Measurements from ENCODE around the gene ST3GAL6. TPM values are rescaled to one million over a fixed set of nuclear protein-coding genes. Genes with fewer than 3 reads are reported as not detected.
A peak's percentile ranks its signal among the peaks of the same experiment; 100 is the strongest.

Gene ST3GAL6
- total RNA-seq, 1 experiment from 2014 or later: not detected

GRCh38 chr3:98805571-98805970, 42.4 kb downstream of the ST3GAL6 start:
- Histone ChIP-seq H3K4me1 (ENCODE audit: low read length) (no peaks in the 10 kb centered on the region), H3K9me3 (ENCODE audit: low read length) (no peaks in the 10 kb centered on the region)

GRCh38 chr3:98806521-98806920, 43.4 kb downstream of the ST3GAL6 start:
- H4K20me1 ChIP-seq (ENCODE audit: insufficient read depth, low read depth, low read length): no peaks in the 10 kb centered on the region
- no peaks in the 10 kb centered on the region for H3K4me1 ChIP-seq (ENCODE audit: low read length)
- no peaks in the 10 kb centered on the region for H3K79me2 ChIP-seq (ENCODE audit: low read length)
- no peak for DNase-seq
- H3K9ac ChIP-seq (ENCODE audit: low read length): no peak overlapping the region
- H2AFZ ChIP-seq (ENCODE audit: low read length): no peak overlapping the region
- no peaks in the 10 kb centered on the region for H3K9me3 ChIP-seq (ENCODE audit: low read length)
- no peak overlapping the region for H3K4me2 ChIP-seq (ENCODE audit: low read depth, low read length, poor library complexity, severe bottlenecking)
- no peaks in the 10 kb centered on the region for H3K9me2 ChIP-seq (replicated peaks; ENCODE audit: insufficient read depth, low read length)
- no peaks in the 10 kb centered on the region for H3K36me3 ChIP-seq (ENCODE audit: insufficient read depth, low read length)
- no peaks in the 10 kb centered on the region for H3K27me3 ChIP-seq (ENCODE audit: low read length)
- no peak overlapping the region for H3K4me3 ChIP-seq (ENCODE audit: low read length)
- no peak overlapping the region for H3K27ac ChIP-seq (ENCODE audit: low read length)

More at GRCh38 chr3:98805571-98805970, 42.4 kb downstream of the ST3GAL6 start:
- no peak overlapping the region for H3K27ac ChIP-seq (ENCODE audit: low read length)
- no peaks in the 10 kb centered on the region for H3K27me3 ChIP-seq (ENCODE audit: low read length)
- DNase-seq: no peak
- H3K9ac ChIP-seq (ENCODE audit: low read length): no peak overlapping the region
- H3K4me2 ChIP-seq (ENCODE audit: low read depth, low read length, poor library complexity, severe bottlenecking): no peak overlapping the region
- H2AFZ ChIP-seq (ENCODE audit: low read length): no peak overlapping the region
- H4K20me1 ChIP-seq (ENCODE audit: insufficient read depth, low read depth, low read length): no peaks in the 10 kb centered on the region
- no peaks in the 10 kb centered on the region for H3K36me3 ChIP-seq (ENCODE audit: insufficient read depth, low read length)
- H3K79me2 ChIP-seq (ENCODE audit: low read length): no peaks in the 10 kb centered on the region
- H3K9me2 ChIP-seq (replicated peaks; ENCODE audit: insufficient read depth, low read length): no peaks in the 10 kb centered on the region
- no peak overlapping the region for H3K4me3 ChIP-seq (ENCODE audit: low read length)

GRCh38 chr3:98807011-98807410, 43.9 kb downstream of the ST3GAL6 start:
- Histone ChIP-seq H3K27me3 (ENCODE audit: low read length) (no peaks in the 10 kb centered on the region), H2AFZ (ENCODE audit: low read length) (no peak overlapping the region), H3K79me2 (ENCODE audit: low read length) (no peaks in the 10 kb centered on the region), H3K9me3 (ENCODE audit: low read length) (no peaks in the 10 kb centered on the region), H3K4me2 (ENCODE audit: low read depth, low read length, poor library complexity, severe bottlenecking) (no peak overlapping the region), H4K20me1 (ENCODE audit: insufficient read depth, low read depth, low read length) (no peaks in the 10 kb centered on the region), H3K36me3 (ENCODE audit: insufficient read depth, low read length) (no peaks in the 10 kb centered on the region), H3K4me1 (ENCODE audit: low read length) (no peaks in the 10 kb centered on the region), H3K9me2 (replicated peaks; ENCODE audit: insufficient read depth, low read length) (no peaks in the 10 kb centered on the region), H3K9ac (ENCODE audit: low read length) (no peak overlapping the region), H3K27ac (ENCODE audit: low read length) (no peak overlapping the region), H3K4me3 (ENCODE audit: low read length) (no peak overlapping the region)
- DNase-seq: no peak

- Histone ChIP-seq H3K27ac (ENCODE audit: low read length) (no peak overlapping the region), H4K20me1 (ENCODE audit: insufficient read depth, low read depth, low read length) (no peaks in the 10 kb centered on the region), H3K79me2 (ENCODE audit: low read length) (no peaks in the 10 kb centered on the region), H2AFZ (ENCODE audit: low read length) (no peak overlapping the region), H3K4me1 (ENCODE audit: low read length) (no peaks in the 10 kb centered on the region), H3K36me3 (ENCODE audit: insufficient read depth, low read length) (no peaks in the 10 kb centered on the region), H3K4me2 (ENCODE audit: low read depth, low read length, poor library complexity, severe bottlenecking) (no peak overlapping the region), H3K9me3 (ENCODE audit: low read length) (no peaks in the 10 kb centered on the region), H3K9ac (ENCODE audit: low read length) (no peak overlapping the region), H3K4me3 (ENCODE audit: low read length) (no peak overlapping the region), H3K27me3 (ENCODE audit: low read length) (no peaks in the 10 kb centered on the region), H3K9me2 (replicated peaks; ENCODE audit: insufficient read depth, low read length) (no peaks in the 10 kb centered on the region)
- no peak for DNase-seq
These were observed 44.4 kb downstream of the ST3GAL6 start for GRCh38 chr3:98807561-98807960.

GRCh38 chr3:98808071-98808470, 44.9 kb downstream of the ST3GAL6 start:
- Histone ChIP-seq H3K27ac (ENCODE audit: low read length) (no peak overlapping the region), H3K4me3 (ENCODE audit: low read length) (no peak overlapping the region), H3K79me2 (ENCODE audit: low read length) (no peaks in the 10 kb centered on the region), H3K36me3 (ENCODE audit: insufficient read depth, low read length) (no peaks in the 10 kb centered on the region), H2AFZ (ENCODE audit: low read length) (no peak overlapping the region), H3K9me2 (replicated peaks; ENCODE audit: insufficient read depth, low read length) (no peaks in the 10 kb centered on the region), H4K20me1 (ENCODE audit: insufficient read depth, low read depth, low read length) (no peaks in the 10 kb centered on the region), H3K4me1 (ENCODE audit: low read length) (no peaks in the 10 kb centered on the region), H3K4me2 (ENCODE audit: low read depth, low read length, poor library complexity, severe bottlenecking) (no peak overlapping the region), H3K27me3 (ENCODE audit: low read length) (no peaks in the 10 kb centered on the region), H3K9ac (ENCODE audit: low read length) (no peak overlapping the region), H3K9me3 (ENCODE audit: low read length) (no peaks in the 10 kb centered on the region)
- no peak for DNase-seq

GRCh38 chr3:98809557-98809956, 46.4 kb downstream of the ST3GAL6 start:
- no peaks in the 10 kb centered on the region for H3K27me3 ChIP-seq (ENCODE audit: low read length)
- H3K4me2 ChIP-seq (ENCODE audit: low read depth, low read length, poor library complexity, severe bottlenecking): no peak overlapping the region
- H3K36me3 ChIP-seq (ENCODE audit: insufficient read depth, low read length): no peaks in the 10 kb centered on the region
- H3K9ac ChIP-seq (ENCODE audit: low read length): no peak overlapping the region
- H3K9me2 ChIP-seq (replicated peaks; ENCODE audit: insufficient read depth, low read length): no peaks in the 10 kb centered on the region
- no peak overlapping the region for H3K4me3 ChIP-seq (ENCODE audit: low read length)
- H3K79me2 ChIP-seq (ENCODE audit: low read length): no peaks in the 10 kb centered on the region
- DNase-seq: no peak
- H3K4me1 ChIP-seq (ENCODE audit: low read length): no peaks in the 10 kb centered on the region
- H2AFZ ChIP-seq (ENCODE audit: low read length): no peak overlapping the region
- no peak overlapping the region for H3K27ac ChIP-seq (ENCODE audit: low read length)
- no peaks in the 10 kb centered on the region for H4K20me1 ChIP-seq (ENCODE audit: insufficient read depth, low read depth, low read length)
- H3K9me3 ChIP-seq (ENCODE audit: low read length): no peaks in the 10 kb centered on the region

- Histone ChIP-seq H3K9me3 (ENCODE audit: low read length) (no peaks in the 10 kb centered on the region), H3K36me3 (ENCODE audit: insufficient read depth, low read length) (no peaks in the 10 kb centered on the region), H2AFZ (ENCODE audit: low read length) (no peak overlapping the region), H3K4me1 (ENCODE audit: low read length) (no peaks in the 10 kb centered on the region), H3K27ac (ENCODE audit: low read length) (no peak overlapping the region), H3K9ac (ENCODE audit: low read length) (no peak overlapping the region), H3K9me2 (replicated peaks; ENCODE audit: insufficient read depth, low read length) (no peaks in the 10 kb centered on the region), H3K4me3 (ENCODE audit: low read length) (no peak overlapping the region), H4K20me1 (ENCODE audit: insufficient read depth, low read depth, low read length) (no peaks in the 10 kb centered on the region), H3K79me2 (ENCODE audit: low read length) (no peaks in the 10 kb centered on the region), H3K4me2 (ENCODE audit: low read depth, low read length, poor library complexity, severe bottlenecking) (no peak overlapping the region), H3K27me3 (ENCODE audit: low read length) (no peaks in the 10 kb centered on the region)
- no peak for DNase-seq
These were observed 47.9 kb downstream of the ST3GAL6 start for GRCh38 chr3:98811048-98811447.

GRCh38 chr3:98812851-98813374, 49.8 kb downstream of the ST3GAL6 start:
- DNase-seq: peak; percentile 61
- H3K4me2 ChIP-seq (ENCODE audit: low read depth, low read length, poor library complexity, severe bottlenecking): no peak overlapping the region
- no peak overlapping the region for H3K9ac ChIP-seq (ENCODE audit: low read length)
- H3K79me2 ChIP-seq (ENCODE audit: low read length): no peaks in the 10 kb centered on the region
- no peak overlapping the region for H3K27ac ChIP-seq (ENCODE audit: low read length)
- no peaks in the 10 kb centered on the region for H3K9me2 ChIP-seq (replicated peaks; ENCODE audit: insufficient read depth, low read length)
- no peaks in the 10 kb centered on the region for H3K9me3 ChIP-seq (ENCODE audit: low read length)
- no peaks in the 10 kb centered on the region for H3K4me1 ChIP-seq (ENCODE audit: low read length)
- H4K20me1 ChIP-seq (ENCODE audit: insufficient read depth, low read depth, low read length): no peaks in the 10 kb centered on the region
- no peak overlapping the region for H2AFZ ChIP-seq (ENCODE audit: low read length)
- H3K27me3 ChIP-seq (ENCODE audit: low read length): no peaks in the 10 kb centered on the region
- H3K4me3 ChIP-seq (ENCODE audit: low read length): no peak overlapping the region
- H3K36me3 ChIP-seq (ENCODE audit: insufficient read depth, low read length): no peaks in the 10 kb centered on the region

Data from Karpas-422 (cell line).